ENCODE results near the gene CCNO.

Gene CCNO

GRCh38 chr5:55230086-55230629 is 3.2 kb downstream of the CCNO start:
- DNase-seq (ENCODE audit: low read depth) = no peak
- TF ChIP-seq CTCF (IDR thresholded peaks at IDR 0.05; ENCODE audit: low read depth, low read length, missing control alignments) = no peak
- no peak overlapping the region for H3K4me3 ChIP-seq (ENCODE audit: low read depth, low read length)

- peak overlapping the region; percentile 36; the same call in 1 of the 2 replicates for H3K4me3 ChIP-seq (ENCODE audit: low read depth, low read length)
- TF ChIP-seq CTCF (IDR thresholded peaks at IDR 0.05; ENCODE audit: low read depth, low read length, missing control alignments) = no peak
- DNase-seq (ENCODE audit: low read depth) = no peak
Observed at GRCh38 chr5:55227664-55228430, 5.6 kb downstream of the CCNO start.

- peak; percentile 15 for TF ChIP-seq CTCF (IDR thresholded peaks at IDR 0.05; ENCODE audit: low read depth, low read length, missing control alignments)
- H3K4me3 ChIP-seq (ENCODE audit: low read depth, low read length) = peak within 1 kb of the TSS; percentile 36
- DNase-seq (ENCODE audit: low read depth) = no peak
Observed at GRCh38 chr5:55226934-55227663, 6.3 kb downstream of the CCNO start, which contains the start of gene MCIDAS. Gene MCIDAS, minus strand, starts transcription at chr5:55227315. Its CDS starts 177 bp downstream, at chr5:55227138.

- DNase-seq (ENCODE audit: low read depth) = no peak
- TF ChIP-seq CTCF (IDR thresholded peaks at IDR 0.05; ENCODE audit: low read depth, low read length, missing control alignments) = peak; percentile 84
- peak overlapping the region; percentile 36 for H3K4me3 ChIP-seq (ENCODE audit: low read depth, low read length)
Observed at GRCh38 chr5:55226027-55226933, 7.1 kb downstream of the CCNO start.

GRCh38 chr5:55225346-55225745 is 8.1 kb downstream of the CCNO start:
- H3K4me3 ChIP-seq (ENCODE audit: low read depth, low read length) = no peak overlapping the region
- no peak for TF ChIP-seq CTCF (IDR thresholded peaks at IDR 0.05; ENCODE audit: low read depth, low read length, missing control alignments)
- DNase-seq (ENCODE audit: low read depth) = no peak

- TF ChIP-seq CTCF (IDR thresholded peaks at IDR 0.05; ENCODE audit: low read depth, low read length, missing control alignments) = no peak
- no peak overlapping the region for H3K4me3 ChIP-seq (ENCODE audit: low read depth, low read length)
- no peak for DNase-seq (ENCODE audit: low read depth)
Observed at GRCh38 chr5:55223812-55224240, 9.6 kb downstream of the CCNO start.

Data from GM12864 (cell line).